Measurements from ENCODE around the gene RBM26. TPM values are rescaled to one million over a fixed set of nuclear protein-coding genes. Genes with fewer than 3 reads are reported as not detected.

The RBM26 gene
- total RNA-seq (2022; extraction: Qiagen RNA extraction), result 17.6 to 25.4 TPM (median 20.6 TPM) in 5 replicates

GRCh38 chr13:79405831-79406596, at the start of gene RBM26:
RBM26 (minus strand) TSS chr13:79406255; CDS start chr13:79405774, 481 bp downstream.

Other genes with a start within 250 kb of the RBM26 start
- 17.5 to 23.7 TPM (median 20.5 TPM) in 5 replicates for gene NDFIP2, start 74.9 kb upstream of the RBM26 start, total RNA-seq (2022; extraction: Qiagen RNA extraction)

Data from A549 treated with Hydrocortisone at 1 μM for 4 hours (cell line).